Breast epithelium (tissue), 3 donors: ENCODE data around the gene HIVEP3.

Source experiments
- CTCF ChIP-seq, 3 donors: fragments of 450-650 bp; IDR thresholded peaks; one replicate each; pipeline ENCODE4 v1.5.1; 2016 to 2017; ENCODE audit warnings: antibody characterized with exemption in 3 of 3, mild to moderate bottlenecking in 3 of 3, moderate library complexity in 3 of 3
- POLR2A ChIP-seq: fragments of 450-650 bp; IDR thresholded peaks from one replicate; pipeline ENCODE4 v1.6.1; 2016; ENCODE audit warnings: antibody characterized with exemption, mild to moderate bottlenecking, moderate library complexity
- POLR2AphosphoS5 ChIP-seq, 3 donors: sonication (generic); formaldehyde crosslinking; IDR thresholded peaks; one replicate each; pipeline ENCODE4 v1.6.1; 2017; ENCODE audit warnings: antibody characterized with exemption in 3 of 3

- TF ChIP-seq CTCF (IDR thresholded peaks at IDR 0.05) (no peak), POLR2AphosphoS5 (IDR thresholded peaks at IDR 0.05) (no peak), POLR2A (no peak)
These were observed 231.7 kb downstream of the HIVEP3 start for GRCh38 chr1:41687007-41687406.
